Keratinocyte (primary cell): ENCODE measurements around the gene PIP4K2A.

Experiments
- EZH2 ChIP-seq: IDR thresholded peaks from one replicate; pipeline ENCODE4 v1.6.1; 2012; ENCODE audit warnings: inconsistent platforms, mild to moderate bottlenecking, low read length, moderate library complexity
- TF ChIP-seq, protein P1 (sequence below), 3 experiments: IDR thresholded peaks in 1 of 3; conservative IDR thresholded peaks in 1 of 3; optimal IDR thresholded peaks in 1 of 3; 2 replicates in 2 of 3; 3 replicates in 1 of 3; pipeline versions ENCODE3 to v1.5.1; 2011; ENCODE audit warnings: low read length in 3 of 3, mild to moderate bottlenecking in 3 of 3, moderate library complexity in 2 of 3, control low read depth in 1 of 3, inconsistent platforms in 1 of 3; ENCODE audit not compliant: insufficient read depth in 2 of 3; ENCODE audit errors: extremely low read depth in 1 of 3

DNA sequence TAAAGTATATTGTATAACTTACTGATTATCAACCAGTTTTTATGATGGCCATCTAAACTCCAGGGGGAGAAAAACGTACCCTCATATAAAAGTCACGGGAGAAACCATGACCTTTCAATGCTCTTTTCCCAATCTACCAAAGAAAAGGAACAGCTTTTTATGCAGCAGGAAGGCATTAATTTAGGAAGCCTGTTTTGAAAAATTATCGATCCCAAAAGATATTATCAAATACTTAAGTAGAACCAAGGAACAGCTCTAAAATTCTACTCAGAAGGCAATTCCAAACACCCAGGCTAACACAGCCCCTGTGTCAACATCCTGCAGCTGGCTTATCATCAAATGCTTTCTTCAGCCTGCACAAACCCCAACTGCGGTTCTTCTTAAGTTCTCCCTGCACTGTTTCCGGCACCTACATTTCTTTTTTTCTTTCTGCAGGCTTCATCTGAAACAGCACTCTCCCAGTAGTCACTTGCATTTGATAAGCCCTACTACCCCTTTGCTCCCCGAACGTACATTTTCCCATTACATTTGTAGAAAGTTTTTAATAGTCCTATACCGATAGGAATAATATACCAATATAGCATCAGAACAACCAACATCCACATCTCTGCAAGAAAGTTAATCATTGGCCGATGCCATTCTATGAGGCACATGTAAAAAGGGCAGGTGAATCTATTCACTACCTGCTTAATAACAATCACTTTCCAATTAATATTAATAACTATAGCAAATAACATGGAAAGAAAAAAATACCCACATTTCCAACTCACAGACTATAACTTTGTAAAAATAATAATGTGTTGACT lies 47.9 kb downstream of the PIP4K2A start:
- TF ChIP-seq, protein P1, sequence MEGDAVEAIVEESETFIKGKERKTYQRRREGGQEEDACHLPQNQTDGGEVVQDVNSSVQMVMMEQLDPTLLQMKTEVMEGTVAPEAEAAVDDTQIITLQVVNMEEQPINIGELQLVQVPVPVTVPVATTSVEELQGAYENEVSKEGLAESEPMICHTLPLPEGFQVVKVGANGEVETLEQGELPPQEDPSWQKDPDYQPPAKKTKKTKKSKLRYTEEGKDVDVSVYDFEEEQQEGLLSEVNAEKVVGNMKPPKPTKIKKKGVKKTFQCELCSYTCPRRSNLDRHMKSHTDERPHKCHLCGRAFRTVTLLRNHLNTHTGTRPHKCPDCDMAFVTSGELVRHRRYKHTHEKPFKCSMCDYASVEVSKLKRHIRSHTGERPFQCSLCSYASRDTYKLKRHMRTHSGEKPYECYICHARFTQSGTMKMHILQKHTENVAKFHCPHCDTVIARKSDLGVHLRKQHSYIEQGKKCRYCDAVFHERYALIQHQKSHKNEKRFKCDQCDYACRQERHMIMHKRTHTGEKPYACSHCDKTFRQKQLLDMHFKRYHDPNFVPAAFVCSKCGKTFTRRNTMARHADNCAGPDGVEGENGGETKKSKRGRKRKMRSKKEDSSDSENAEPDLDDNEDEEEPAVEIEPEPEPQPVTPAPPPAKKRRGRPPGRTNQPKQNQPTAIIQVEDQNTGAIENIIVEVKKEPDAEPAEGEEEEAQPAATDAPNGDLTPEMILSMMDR (optimal IDR thresholded peaks at IDR 0.05 in 1 of 3, IDR thresholded peaks at IDR 0.05 in 1 of 3, conservative IDR thresholded peaks at IDR 0.05 in 1 of 3; ENCODE audit: extremely low read depth in 1 of 3, insufficient read depth in 2 of 3, low read length in 3 of 3), result no peak
- no peak for TF ChIP-seq EZH2
